ENCODE results near the gene DENND2A.

GRCh38 chr7:140495514-140496097, 145.0 kb downstream of the DENND2A start:
- no peak for TF ChIP-seq POLR2A (IDR thresholded peaks at IDR 0.05)
- no peak for TF ChIP-seq CTCF (IDR thresholded peaks at IDR 0.05 in 4 of 5, conservative IDR thresholded peaks at IDR 0.05 in 1 of 5)
